Left ventricle myocardium inferior (tissue), 1 donor: ENCODE data around the gene NTN3. TPM values are rescaled to one million over a fixed set of nuclear protein-coding genes. Genes with fewer than 3 reads are reported as not detected.

Experiments used
- DNase-seq: peaks from one replicate; pipeline ENCODE4 v3.0.0-alpha.2; 2020
- H3K27ac ChIP-seq: fragments of 200-600 bp; replicated peaks from 2 replicates; pipeline ENCODE4 v1.8.0; 2021
- H3K27me3 ChIP-seq: fragments of 200-600 bp; 2 replicates; pipeline ENCODE4 v1.8.0; 2021; ENCODE audit warnings: low read depth
- H3K36me3 ChIP-seq: fragments of 200-600 bp; 2 replicates; pipeline ENCODE4 v1.8.0; 2021
- H3K4me1 ChIP-seq: fragments of 200-600 bp; 2 replicates; pipeline ENCODE4 v1.8.0; 2021
- H3K4me3 ChIP-seq: fragments of 200-600 bp; 2 replicates; pipeline ENCODE4 v1.8.0; 2021; ENCODE audit warnings: mild to moderate bottlenecking, moderate library complexity
- H3K9me3 ChIP-seq: fragments of 200-600 bp; replicated peaks from 2 replicates; pipeline ENCODE4 v1.8.0; 2021
- CTCF ChIP-seq: fragments of 200-600 bp; IDR thresholded peaks from 2 replicates; pipeline ENCODE4 v1.8.0; 2021; ENCODE audit warnings: antibody characterized with exemption, mild to moderate bottlenecking, borderline replicate concordance
- intact Hi-C: fragments of 100-400 bp; cut with micrococcal nuclease; formaldehyde crosslinking; loops from one replicate; pipeline ENCODE4 v1.11.0; 2022
- total RNA-seq: library from RNA; stranded (reverse); fragmentation: NEBNext Ultra II Directional; extraction: Animal tissue kit (Norgen Biotek cat#: 25700); gene quantifications from one replicate; pipeline ENCODE4 v1.2.1, GENCODE V29; 2021
- donor health status: DM: no; HTN: yes; CAD: no; lungs with severe emphysema.

NTN3 gene
- total RNA-seq, 1 donor from 2014 or later = 0.14 TPM

DNA sequence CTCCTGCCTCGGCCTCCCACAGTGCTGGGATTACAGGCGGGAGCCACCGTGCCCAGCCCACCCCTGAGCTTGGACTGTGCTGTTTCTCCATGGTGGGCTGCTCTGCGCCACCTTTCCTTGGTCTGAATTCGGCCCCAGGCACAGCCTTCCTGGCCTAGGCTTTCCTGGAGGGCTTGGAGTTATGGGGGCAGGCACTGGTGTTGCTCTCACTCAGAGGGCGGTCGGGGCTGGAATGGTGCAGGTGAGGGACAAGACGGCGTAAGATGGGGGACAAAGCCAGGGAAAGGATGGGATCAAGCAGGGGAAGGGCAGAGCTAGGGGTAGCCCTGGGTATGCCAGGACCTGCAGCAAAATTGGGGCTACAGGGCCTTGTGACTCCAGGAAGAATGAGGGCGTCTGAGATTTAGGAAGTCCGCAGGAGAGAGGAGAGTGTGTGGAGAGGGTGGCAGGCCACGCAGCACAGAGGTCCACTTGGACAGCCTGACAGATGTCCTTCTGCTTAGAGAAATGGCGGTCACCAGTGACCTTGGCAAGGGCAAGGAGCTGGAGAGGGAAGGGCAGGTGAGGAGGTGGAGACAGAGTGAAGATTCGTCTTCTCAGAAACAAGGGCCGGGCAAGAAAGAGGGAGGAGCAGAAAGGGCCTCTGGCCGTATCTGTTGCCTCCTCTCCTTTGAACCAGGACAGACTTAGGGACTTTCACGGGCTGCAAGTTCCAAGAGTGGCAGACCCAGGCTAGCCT lies 41.1 kb downstream of the NTN3 start:
- TF ChIP-seq CTCF = no peak
- intact Hi-C loops = no loop called here
- H3K36me3 ChIP-seq = no peaks in the 10 kb centered on the region
- H3K4me1 ChIP-seq = peaks cover 49% of the 10 kb centered on the region
- no peak for DNase-seq
- peak overlapping the region; percentile 92 for H3K27ac ChIP-seq
- no peaks in the 10 kb centered on the region for H3K27me3 ChIP-seq
- H3K9me3 ChIP-seq = no peaks in the 10 kb centered on the region
- H3K4me3 ChIP-seq = no peak overlapping the region

DNA sequence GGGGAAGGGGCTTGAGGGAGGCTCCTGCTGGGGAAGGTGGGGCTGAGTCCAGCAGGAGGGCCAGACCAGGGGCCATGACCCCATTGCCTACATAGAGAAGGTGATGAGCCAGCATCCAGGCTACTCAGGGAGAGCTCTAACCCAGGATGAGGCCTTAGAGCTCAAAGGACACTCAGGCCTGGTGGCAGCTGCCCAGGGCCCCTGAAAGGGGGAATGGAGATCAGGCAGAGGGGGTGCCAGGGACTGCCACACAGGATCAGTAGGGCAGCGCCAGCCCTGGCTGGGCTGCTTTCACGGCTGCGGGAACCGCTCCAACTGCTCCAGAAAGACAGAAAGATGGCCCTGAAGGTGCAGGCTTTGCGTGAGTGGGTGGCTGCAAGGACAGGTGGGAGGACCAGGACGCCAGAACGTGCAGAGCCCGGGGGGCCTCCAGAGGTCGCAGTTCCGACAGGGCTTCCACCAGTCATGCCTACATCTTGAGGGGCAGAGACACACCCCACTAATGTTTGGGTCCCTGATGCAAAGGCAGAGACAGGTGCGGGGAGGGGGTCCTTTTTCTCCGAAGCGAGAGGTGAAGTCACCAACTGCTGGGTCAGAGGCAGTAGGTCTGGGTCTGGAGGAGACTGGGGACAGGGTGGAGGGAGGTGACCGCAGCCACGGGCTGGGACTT lies 41.8 kb downstream of the NTN3 start:
- Histone ChIP-seq H3K9me3 (no peaks in the 10 kb centered on the region), H3K27me3 (no peaks in the 10 kb centered on the region), H3K36me3 (no peaks in the 10 kb centered on the region), H3K4me3 (peak overlapping the region; percentile 97), H3K4me1 (peaks cover 56% of the 10 kb centered on the region), H3K27ac (peak overlapping the region; percentile 92)
- intact Hi-C loops = no loop called here
- no peak for TF ChIP-seq CTCF
- no peak for DNase-seq

DNA sequence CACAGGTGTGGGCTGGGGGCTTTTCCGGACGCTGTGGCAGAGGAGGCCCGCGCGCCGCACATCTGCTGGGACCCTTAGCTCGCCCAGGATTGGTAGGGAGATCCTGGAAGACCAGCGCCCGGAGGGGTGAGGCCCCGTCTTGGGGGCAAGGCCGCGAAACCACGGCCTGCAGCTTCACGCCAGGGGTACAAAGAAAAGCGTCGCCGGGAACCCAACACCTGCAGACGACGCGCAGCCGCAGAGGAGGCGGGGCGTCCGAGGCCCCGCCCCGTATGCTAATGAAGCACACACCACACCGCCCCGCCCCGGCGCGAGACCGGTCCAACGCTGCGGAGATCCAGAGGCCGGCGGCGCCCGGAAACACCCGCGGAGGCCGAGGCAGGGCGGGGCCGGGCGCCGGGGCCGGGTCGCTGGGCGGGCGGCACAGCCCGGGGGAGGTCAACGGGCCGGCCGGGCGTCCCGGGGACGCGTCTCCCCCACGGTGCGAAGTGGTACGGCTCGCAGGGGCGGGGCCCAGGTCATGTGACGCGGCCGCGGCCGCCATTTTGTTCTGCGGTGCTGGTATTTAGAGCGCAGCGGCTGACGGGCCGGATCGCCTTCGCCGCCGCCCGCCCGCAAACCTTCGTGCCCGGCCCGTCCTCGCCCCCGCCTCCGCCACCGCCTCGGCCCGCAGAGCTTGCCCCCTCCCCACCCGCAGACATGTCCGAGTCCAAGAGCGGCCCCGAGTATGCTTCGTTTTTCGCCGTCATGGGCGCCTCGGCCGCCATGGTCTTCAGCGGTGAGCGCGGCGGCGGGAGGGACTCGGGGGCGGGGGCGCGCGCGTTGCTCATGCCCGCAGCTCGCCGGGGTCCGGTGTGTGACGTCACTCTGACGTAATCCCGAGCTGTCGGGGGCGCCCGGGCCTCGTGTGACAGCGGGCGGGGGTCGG lies 42.6 kb downstream of the NTN3 start, which contains the start of gene ATP6V0C:
Gene ATP6V0C, plus strand, starts transcription at position 548 of the 928 bp plus-strand sequence. Its CDS starts 152 bp downstream, at position 700.
- intact Hi-C loops = no loop called here
- Histone ChIP-seq H3K36me3 (no peaks in the 10 kb centered on the region), H3K9me3 (no peaks in the 10 kb centered on the region), H3K4me3 (peak within 1 kb of the TSS; percentile 97), H3K4me1 (peaks cover 64% of the 10 kb centered on the region), H3K27ac (peak within 1 kb of the TSS; percentile 92), H3K27me3 (no peaks in the 10 kb centered on the region)
- peak; percentile 93 for DNase-seq
- no peak for TF ChIP-seq CTCF

- intact Hi-C loops = no loop called here
- H3K4me1 ChIP-seq = peaks cover 73% of the 10 kb centered on the region
- H3K4me3 ChIP-seq = peak overlapping the region; percentile 97
- no peak for TF ChIP-seq CTCF
- no peaks in the 10 kb centered on the region for H3K27me3 ChIP-seq
- H3K36me3 ChIP-seq = no peaks in the 10 kb centered on the region
- peak overlapping the region; percentile 92 for H3K27ac ChIP-seq
- H3K9me3 ChIP-seq = no peaks in the 10 kb centered on the region
- DNase-seq = no peak
These were observed 43.5 kb downstream of the NTN3 start for GRCh38 chr16:2514333-2515179.
